Neural cell (in vitro differentiated cells): ENCODE data around the gene SLC34A1. TPM values are rescaled to one million over a fixed set of nuclear protein-coding genes. Genes with fewer than 3 reads are reported as not detected.

Experiments used
- H2AFZ ChIP-seq: fragments of 200-600, 300-800 bp; sonication (generic), shearing (Covaris generic); 2 replicates; pipeline ENCODE4 v1.6.0; 2014; ENCODE audit warnings: low read depth, mild to moderate bottlenecking, antibody characterized with exemption, low read length, moderate library complexity
- H3F3A ChIP-seq: fragments of 200-600 bp; shearing (Covaris generic); 2 replicates; pipeline ENCODE4 v1.6.1; 2016; ENCODE audit warnings: mild to moderate bottlenecking, moderate library complexity, mixed read lengths, antibody characterized with exemption, low read length; ENCODE audit not compliant: insufficient read depth, poor library complexity, severe bottlenecking
- H3K27ac ChIP-seq: fragments of 200-600, 300-800 bp; sonication (generic), shearing (Covaris generic); 2 replicates; pipeline ENCODE4 v1.5.1; 2014; ENCODE audit warnings: mild to moderate bottlenecking, low read length, moderate library complexity
- H3K27me3 ChIP-seq: fragments of 300-800, 200-600 bp; sonication (generic), shearing (Covaris generic); 2 replicates; pipeline ENCODE4 v1.6.0; 2014; ENCODE audit warnings: mild to moderate bottlenecking, low read depth, low read length, moderate library complexity; ENCODE audit not compliant: insufficient read depth
- H3K36me3 ChIP-seq: fragments of 300-800, 200-600 bp; sonication (generic), shearing (Covaris generic); 2 replicates; pipeline ENCODE4 v1.5.1; 2014; ENCODE audit warnings: mild to moderate bottlenecking, antibody characterized with exemption, low read length, moderate library complexity; ENCODE audit not compliant: insufficient read depth
- H3K4me2 ChIP-seq: fragments of 300-800, 200-600 bp; sonication (generic), shearing (Covaris generic); 2 replicates; pipeline ENCODE4 v1.6.0; 2014; ENCODE audit warnings: mild to moderate bottlenecking, low read length
- H3K4me3 ChIP-seq: fragments of 300-800, 200-600 bp; sonication (generic), shearing (Covaris generic); 2 replicates; pipeline ENCODE4 v1.5.1; 2014; ENCODE audit warnings: mild to moderate bottlenecking, low read length, moderate library complexity
- H3K79me2 ChIP-seq: fragments of 200-600 bp; shearing (Covaris generic); replicated peaks from 2 replicates; pipeline ENCODE4 v1.6.0; 2014; ENCODE audit warnings: mild to moderate bottlenecking, low read length, moderate library complexity; ENCODE audit not compliant: insufficient read depth
- H3K9ac ChIP-seq: fragments of 300-800, 200-600 bp; sonication (generic), shearing (Covaris generic); 2 replicates; pipeline ENCODE4 v1.6.1; 2016; ENCODE audit warnings: mild to moderate bottlenecking, low read length, mixed read lengths
- H3K9me2 ChIP-seq: fragments of 200-600 bp; shearing (Covaris generic); 2 replicates; pipeline ENCODE4 v1.6.1; 2016; ENCODE audit warnings: mild to moderate bottlenecking, low read length, mixed read lengths; ENCODE audit not compliant: insufficient read depth
- H3K9me3 ChIP-seq: fragments of 200-600, 300-800 bp; sonication (generic), shearing (Covaris generic); 2 replicates; pipeline ENCODE4 v1.6.1; 2016; ENCODE audit warnings: mild to moderate bottlenecking, mixed run types, low read length, moderate library complexity, mixed read lengths
- H4K20me1 ChIP-seq: fragments of 200-600 bp; shearing (Covaris generic); 2 replicates; pipeline ENCODE4 v1.6.1; 2016; ENCODE audit warnings: mild to moderate bottlenecking, mixed run types; ENCODE audit not compliant: insufficient read depth
- EP300 ChIP-seq: fragments of 450-650 bp; conservative IDR thresholded peaks from 2 replicates; pipeline ENCODE4 v1.6.1; 2014; ENCODE audit warnings: antibody characterized with exemption, mild to moderate bottlenecking, moderate library complexity; ENCODE audit not compliant: poor library complexity, severe bottlenecking
- EZH2 ChIP-seq: fragments of 200-600, 300-800 bp; shearing (Covaris generic), sonication (generic); IDR thresholded peaks from 2 replicates; pipeline ENCODE4 v1.6.1; 2014; ENCODE audit warnings: antibody characterized with exemption, low read length, borderline replicate concordance, mild to moderate bottlenecking; ENCODE audit not compliant: insufficient read depth, poor library complexity, severe bottlenecking
- MXI1 ChIP-seq: fragments of 450-650 bp; conservative IDR thresholded peaks from 2 replicates; pipeline ENCODE4 v1.6.1; 2014; ENCODE audit warnings: antibody characterized with exemption, mild to moderate bottlenecking; ENCODE audit not compliant: poor library complexity, severe bottlenecking
- POLR2AphosphoS5 ChIP-seq: IDR thresholded peaks from 2 replicates; pipeline ENCODE4 v1.6.1; 2012
- RAD21 ChIP-seq: fragments of 450-650 bp; conservative IDR thresholded peaks from 2 replicates; pipeline ENCODE4 v1.6.1; 2014; ENCODE audit warnings: antibody characterized with exemption, mild to moderate bottlenecking, moderate library complexity
- REST ChIP-seq: IDR thresholded peaks from 2 replicates; pipeline ENCODE4 v1.6.1; 2012; ENCODE audit warnings: borderline replicate concordance
- SMC3 ChIP-seq: fragments of 450-650 bp; conservative IDR thresholded peaks from 2 replicates; pipeline ENCODE4 v1.6.1; 2014; ENCODE audit warnings: antibody characterized with exemption, mild to moderate bottlenecking, moderate library complexity; ENCODE audit not compliant: poor library complexity
- TAF1 ChIP-seq: IDR thresholded peaks from 2 replicates; pipeline ENCODE4 v1.6.1; 2012; ENCODE audit warnings: low read depth
- polyA plus RNA-seq: library from polyadenylated mRNA; depleted of rRNA; stranded (reverse); fragments of >200 nt; gene quantifications from 2 replicates; pipeline ENCODE4 v1.2.3, GENCODE V29; 2014
- TF ChIP-seq, protein P1 (sequence below): fragments of 450-650 bp; IDR thresholded peaks from 2 replicates; pipeline ENCODE4 v1.5.1; 2014; ENCODE audit warnings: antibody characterized with exemption, mild to moderate bottlenecking, moderate library complexity; ENCODE audit not compliant: poor library complexity, severe bottlenecking

SLC34A1 gene
- polyA plus RNA-seq, 1 donor from 2014 or later = not detected

DNA sequence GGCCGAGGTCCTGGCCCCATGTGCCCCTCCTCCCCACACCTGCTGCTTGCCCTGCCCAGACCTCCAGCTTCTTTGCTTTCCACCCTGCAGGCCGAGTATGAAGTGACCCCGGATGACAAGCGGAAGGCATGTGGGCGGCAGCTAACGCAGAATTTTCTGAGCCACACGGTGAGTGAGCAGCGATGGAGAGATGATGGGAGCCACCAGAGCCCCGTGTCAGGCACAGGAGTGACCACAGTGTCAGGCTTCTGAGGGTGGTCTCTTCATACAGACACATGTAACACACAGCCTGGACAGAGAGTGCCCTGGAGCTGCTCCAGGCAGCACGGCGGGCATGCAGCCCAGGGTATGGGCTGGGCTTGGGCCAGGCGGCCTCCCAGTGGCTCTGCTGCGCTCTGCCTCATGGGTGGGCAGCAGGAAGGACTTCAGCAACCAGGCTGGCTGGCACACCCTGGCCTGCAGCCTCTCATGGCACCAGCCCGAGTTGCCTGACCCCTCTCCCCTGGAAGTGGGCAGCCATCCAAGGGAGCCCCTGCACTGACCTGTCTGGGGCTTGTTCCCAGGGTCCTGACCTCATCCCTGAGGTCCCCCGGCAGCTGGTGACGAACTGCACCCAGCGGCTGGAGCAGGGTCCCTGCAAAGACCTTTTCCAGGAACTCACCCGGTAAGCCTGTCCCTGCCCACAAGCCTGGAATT is 48.1 kb downstream of the SLC34A1 start:
- H4K20me1 ChIP-seq = no peaks in the 10 kb centered on the region
- H3K4me2 ChIP-seq = no peak overlapping the region
- no peak overlapping the region for H3K4me3 ChIP-seq
- no peaks in the 10 kb centered on the region for H3K36me3 ChIP-seq
- no peak for TF ChIP-seq RAD21
- TF ChIP-seq SMC3 = no peak
- TF ChIP-seq EZH2 = no peak
- TF ChIP-seq, protein P1, sequence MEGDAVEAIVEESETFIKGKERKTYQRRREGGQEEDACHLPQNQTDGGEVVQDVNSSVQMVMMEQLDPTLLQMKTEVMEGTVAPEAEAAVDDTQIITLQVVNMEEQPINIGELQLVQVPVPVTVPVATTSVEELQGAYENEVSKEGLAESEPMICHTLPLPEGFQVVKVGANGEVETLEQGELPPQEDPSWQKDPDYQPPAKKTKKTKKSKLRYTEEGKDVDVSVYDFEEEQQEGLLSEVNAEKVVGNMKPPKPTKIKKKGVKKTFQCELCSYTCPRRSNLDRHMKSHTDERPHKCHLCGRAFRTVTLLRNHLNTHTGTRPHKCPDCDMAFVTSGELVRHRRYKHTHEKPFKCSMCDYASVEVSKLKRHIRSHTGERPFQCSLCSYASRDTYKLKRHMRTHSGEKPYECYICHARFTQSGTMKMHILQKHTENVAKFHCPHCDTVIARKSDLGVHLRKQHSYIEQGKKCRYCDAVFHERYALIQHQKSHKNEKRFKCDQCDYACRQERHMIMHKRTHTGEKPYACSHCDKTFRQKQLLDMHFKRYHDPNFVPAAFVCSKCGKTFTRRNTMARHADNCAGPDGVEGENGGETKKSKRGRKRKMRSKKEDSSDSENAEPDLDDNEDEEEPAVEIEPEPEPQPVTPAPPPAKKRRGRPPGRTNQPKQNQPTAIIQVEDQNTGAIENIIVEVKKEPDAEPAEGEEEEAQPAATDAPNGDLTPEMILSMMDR = no peak
- no peak for TF ChIP-seq MXI1
- no peak overlapping the region for H3K9ac ChIP-seq
- H3K27ac ChIP-seq = no peak overlapping the region
- no peaks in the 10 kb centered on the region for H3K27me3 ChIP-seq
- no peak overlapping the region for H2AFZ ChIP-seq
- H3K9me3 ChIP-seq = no peaks in the 10 kb centered on the region
- no peaks in the 10 kb centered on the region for H3K9me2 ChIP-seq
- no peaks in the 10 kb centered on the region for H3F3A ChIP-seq
- H3K79me2 ChIP-seq = peaks cover 15% of the 10 kb centered on the region

GRCh38 chr5:177432839-177433657 is 48.8 kb downstream of the SLC34A1 start:
- H3K36me3 ChIP-seq = no peaks in the 10 kb centered on the region
- no peak overlapping the region for H3K9ac ChIP-seq
- H3K79me2 ChIP-seq = peaks cover 8% of the 10 kb centered on the region
- no peaks in the 10 kb centered on the region for H4K20me1 ChIP-seq
- no peaks in the 10 kb centered on the region for H3K9me3 ChIP-seq
- no peaks in the 10 kb centered on the region for H3K27me3 ChIP-seq
- H3F3A ChIP-seq = no peaks in the 10 kb centered on the region
- H3K4me2 ChIP-seq = no peak overlapping the region
- no peak overlapping the region for H3K4me3 ChIP-seq
- no peak overlapping the region for H2AFZ ChIP-seq
- no peak overlapping the region for H3K27ac ChIP-seq
- TF ChIP-seq POLR2AphosphoS5 (no peak), REST (no peak), MXI1 (no peak), SMC3 (no peak), EZH2 (no peak), RAD21 (no peak), TAF1 (no peak), EP300 (no peak)
- TF ChIP-seq, protein P1 = no peak
- H3K9me2 ChIP-seq = no peaks in the 10 kb centered on the region
